22Rv1 (cell line): ENCODE measurements around the gene UFC1.

ENCODE experiments used
- CTCF ChIP-seq: fragments of 450-650 bp; IDR thresholded peaks from 2 replicates; pipeline ENCODE4 v1.5.1; 2017; ENCODE audit warnings: mild to moderate bottlenecking
- ZFX ChIP-seq: fragments of 450-650 bp; IDR thresholded peaks from 2 replicates; pipeline ENCODE4 v1.6.1; 2017; ENCODE audit warnings: antibody characterized with exemption, borderline replicate concordance

- peak; percentile 21 for TF ChIP-seq CTCF
- TF ChIP-seq ZFX = no peak
Observed at GRCh38 chr1:161198194-161198896, 44.6 kb downstream of the UFC1 start.
